Subcutaneous adipose tissue (tissue), 4 donors: ENCODE data around the gene MAPK4. TPM values are rescaled to one million over a fixed set of nuclear protein-coding genes. Genes with fewer than 3 reads are reported as not detected.

Experiments used
- total RNA-seq, 4 donors: library from RNA; depleted of rRNA; stranded (reverse); fragments of >200 nt; gene quantifications; one replicate each; pipeline ENCODE4 v1.1.0, GENCODE V29; 2016
- TF ChIP-seq, protein P1 (sequence below): fragments of 450-650 bp; IDR thresholded peaks from one replicate; pipeline ENCODE4 v1.5.1; 2016; ENCODE audit warnings: low read depth, mild to moderate bottlenecking, control low read depth, antibody characterized with exemption, moderate library complexity

Gene MAPK4
- total RNA-seq, 4 donors from 2014 or later = 0.16 to 0.51 (median 0.22) TPM; not detected in 1

DNA sequence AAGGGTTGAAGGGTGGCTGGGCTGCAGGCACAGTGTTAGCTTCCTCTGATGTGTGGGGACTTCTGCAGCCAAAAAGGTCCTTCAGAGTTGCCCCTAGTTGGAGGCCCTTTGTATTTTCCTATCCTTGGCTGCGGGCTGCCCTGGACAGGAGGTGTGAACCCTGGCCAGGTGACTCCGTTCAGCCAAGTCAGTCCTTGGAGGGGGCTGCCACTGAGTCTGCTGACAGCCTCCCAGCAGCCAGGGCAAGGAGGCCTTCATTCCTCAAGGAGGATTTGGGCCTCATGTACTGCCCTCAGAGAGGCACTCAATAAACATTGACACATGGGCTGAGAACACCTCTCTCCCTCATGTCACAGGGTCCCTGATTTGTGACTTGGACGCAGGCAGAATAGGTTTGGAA is 62.4 kb downstream of the MAPK4 start:
- TF ChIP-seq, protein P1, sequence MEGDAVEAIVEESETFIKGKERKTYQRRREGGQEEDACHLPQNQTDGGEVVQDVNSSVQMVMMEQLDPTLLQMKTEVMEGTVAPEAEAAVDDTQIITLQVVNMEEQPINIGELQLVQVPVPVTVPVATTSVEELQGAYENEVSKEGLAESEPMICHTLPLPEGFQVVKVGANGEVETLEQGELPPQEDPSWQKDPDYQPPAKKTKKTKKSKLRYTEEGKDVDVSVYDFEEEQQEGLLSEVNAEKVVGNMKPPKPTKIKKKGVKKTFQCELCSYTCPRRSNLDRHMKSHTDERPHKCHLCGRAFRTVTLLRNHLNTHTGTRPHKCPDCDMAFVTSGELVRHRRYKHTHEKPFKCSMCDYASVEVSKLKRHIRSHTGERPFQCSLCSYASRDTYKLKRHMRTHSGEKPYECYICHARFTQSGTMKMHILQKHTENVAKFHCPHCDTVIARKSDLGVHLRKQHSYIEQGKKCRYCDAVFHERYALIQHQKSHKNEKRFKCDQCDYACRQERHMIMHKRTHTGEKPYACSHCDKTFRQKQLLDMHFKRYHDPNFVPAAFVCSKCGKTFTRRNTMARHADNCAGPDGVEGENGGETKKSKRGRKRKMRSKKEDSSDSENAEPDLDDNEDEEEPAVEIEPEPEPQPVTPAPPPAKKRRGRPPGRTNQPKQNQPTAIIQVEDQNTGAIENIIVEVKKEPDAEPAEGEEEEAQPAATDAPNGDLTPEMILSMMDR = no peak

DNA sequence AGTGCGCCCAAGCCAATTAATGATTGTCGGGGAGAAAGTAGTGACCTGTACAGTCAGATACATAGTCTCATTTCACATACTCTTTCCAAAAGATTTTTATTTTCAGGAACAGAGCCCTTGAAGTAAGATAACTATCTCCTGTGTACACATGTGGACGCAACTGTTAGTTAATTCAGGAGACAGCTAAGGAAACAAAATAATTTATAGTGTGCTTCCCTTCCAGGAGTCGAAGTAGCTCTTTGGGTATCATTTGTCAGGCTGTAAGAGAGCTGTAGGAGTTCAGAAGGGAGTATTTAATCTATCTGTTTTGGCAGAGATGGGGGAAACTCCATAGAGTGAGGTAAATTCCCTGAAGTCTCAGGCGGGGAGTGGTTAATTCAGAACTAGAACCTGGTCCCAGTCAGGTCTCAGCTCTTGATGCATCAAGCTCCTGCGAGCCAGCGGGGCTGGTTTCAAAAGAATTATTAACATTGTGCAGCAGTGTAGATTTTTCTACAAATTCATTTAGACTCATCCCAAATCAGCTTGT is 63.0 kb downstream of the MAPK4 start:
- TF ChIP-seq, protein P1 = no peak

DNA sequence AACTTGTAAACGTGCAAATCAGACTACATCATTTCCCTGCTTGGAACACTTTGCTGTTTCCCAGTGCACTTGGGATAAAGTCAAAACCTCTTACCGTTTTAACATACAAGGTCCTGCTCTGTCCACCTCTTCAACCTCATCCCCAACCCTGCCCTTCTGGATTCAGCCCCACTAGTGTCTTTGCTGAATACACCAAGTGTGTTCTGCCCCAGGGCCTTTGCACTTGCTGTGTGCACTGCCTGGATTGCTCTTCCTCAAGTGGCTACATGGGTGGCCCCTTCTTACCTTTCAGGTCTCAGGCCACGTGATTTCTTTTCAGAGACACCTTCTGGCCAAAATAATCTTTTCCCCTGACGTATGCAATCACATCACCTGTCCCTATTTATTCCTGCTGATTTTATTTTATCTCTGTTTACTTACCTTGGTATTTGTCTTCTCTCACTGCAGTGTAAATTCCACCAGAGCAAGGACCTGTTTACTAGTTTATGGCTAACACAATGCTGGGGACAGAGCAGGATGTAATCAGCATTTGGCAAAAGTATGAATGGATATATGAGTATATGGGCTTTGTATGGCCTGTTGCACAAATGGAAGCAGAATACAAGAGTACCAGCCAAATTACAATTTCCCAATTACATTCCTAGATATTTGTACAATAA is 63.9 kb downstream of the MAPK4 start:
- TF ChIP-seq, protein P1 = no peak

DNA sequence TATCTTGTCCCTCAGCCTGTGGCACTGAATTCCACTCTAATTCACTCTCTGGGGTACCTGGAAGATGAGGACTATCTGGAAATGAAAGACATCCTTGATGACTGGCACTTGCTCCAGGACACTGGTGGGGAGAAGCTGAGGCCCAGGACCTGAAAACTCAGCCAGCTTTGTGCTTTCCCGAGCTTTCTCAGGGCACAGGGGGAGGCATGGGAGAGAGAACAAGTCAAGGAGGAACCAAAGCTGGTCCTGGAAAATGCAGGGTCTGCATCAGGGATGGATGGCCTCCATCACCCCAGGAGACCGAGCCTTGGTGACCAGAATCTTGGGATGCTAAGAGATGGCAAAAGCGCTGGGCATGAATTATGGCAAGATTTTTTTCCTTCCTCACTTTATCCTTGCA is 65.1 kb downstream of the MAPK4 start:
- TF ChIP-seq, protein P1 = no peak

DNA sequence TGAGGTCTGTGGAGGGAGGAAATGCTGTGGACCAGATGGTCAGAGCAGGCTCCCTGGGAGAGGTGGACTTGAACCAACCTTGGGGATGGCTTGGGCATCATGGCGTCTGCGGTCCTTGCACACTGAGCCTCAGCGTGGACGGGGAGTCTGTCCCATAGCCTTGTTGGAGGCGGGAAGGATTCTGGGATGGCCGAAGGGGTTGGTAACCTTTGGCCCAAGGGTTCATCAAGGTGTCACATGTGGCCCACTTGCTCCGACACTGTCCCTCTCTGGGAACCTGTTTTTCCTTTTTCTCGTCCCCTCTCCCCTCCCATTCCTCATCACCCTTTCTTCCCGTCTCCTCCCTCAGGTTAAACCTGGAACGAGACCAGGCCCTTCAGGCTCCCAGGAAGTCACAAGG is 66.4 kb downstream of the MAPK4 start:
- TF ChIP-seq, protein P1 = no peak

DNA sequence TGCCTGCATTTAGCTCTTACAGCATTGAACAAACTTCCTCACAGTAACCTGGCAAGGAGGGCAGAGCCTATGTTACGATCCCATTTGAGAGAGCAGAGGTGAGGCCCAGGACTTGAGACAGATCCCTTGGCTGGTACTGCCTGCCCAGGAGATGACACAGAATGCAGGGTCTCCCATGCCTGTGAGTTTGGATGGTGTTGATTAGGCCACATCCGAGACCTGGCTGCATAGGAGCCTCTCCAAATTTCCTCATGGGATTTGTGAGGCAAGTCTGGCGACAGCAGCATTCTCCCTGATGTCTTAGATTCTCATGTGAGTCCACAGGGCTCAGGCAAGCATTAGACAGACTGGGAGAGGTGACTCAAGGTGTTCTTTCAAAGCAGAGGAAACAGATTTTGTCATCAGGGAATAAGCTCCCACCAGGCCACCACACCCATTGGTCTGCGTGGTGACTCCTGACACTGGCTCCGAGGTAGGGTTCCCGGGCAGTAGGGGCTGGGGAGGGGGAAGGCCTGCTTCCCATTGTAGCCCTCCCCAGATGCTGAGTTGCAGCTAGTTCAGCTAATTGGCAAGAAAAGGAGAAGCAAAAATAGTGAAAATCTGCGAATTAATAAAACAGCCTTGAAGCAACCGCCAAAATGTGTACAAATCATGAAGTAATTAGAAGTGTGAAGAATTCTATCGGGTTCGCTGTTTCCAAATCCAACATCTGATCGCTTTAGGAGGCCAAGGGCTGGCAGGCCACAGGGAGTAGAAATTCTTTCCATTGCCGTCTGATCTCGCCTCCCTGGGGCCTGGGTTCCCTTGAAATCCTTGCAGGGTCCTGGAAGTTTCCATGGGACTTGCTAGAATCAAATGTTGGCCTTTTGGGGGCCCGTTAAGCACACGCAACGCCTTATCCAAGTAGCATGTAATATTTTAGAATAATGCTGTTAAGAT is 68.0 kb downstream of the MAPK4 start:
- TF ChIP-seq, protein P1 = no peak

DNA sequence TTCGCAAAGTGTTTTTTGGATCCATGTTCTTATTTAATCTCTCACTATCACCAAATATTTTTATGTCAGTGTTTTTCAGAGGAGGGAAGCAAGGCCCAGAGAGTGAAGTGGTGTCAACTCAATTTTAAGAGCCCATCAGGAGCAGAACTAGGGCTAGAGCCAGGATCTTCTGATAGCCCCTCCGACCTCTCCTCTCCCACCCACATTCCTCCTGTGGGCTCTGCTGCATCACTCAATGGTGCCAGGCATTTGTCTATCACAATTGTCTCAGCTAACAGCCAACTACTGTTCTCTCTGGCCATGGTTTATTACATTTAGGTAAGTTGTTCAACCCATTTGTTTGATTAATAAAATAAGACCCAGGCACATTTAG is 68.6 kb downstream of the MAPK4 start:
- TF ChIP-seq, protein P1 = no peak
